Measurements from ENCODE around the gene PSTPIP1.

- TF ChIP-seq SIN3A (IDR thresholded peaks at IDR 0.05; ENCODE audit: borderline replicate concordance, insufficient read depth, low read length) = no peak
- TF ChIP-seq TAF1 (IDR thresholded peaks at IDR 0.05; ENCODE audit: borderline replicate concordance, insufficient read depth, low read length) = no peak
- TF ChIP-seq POLR2AphosphoS5 (IDR thresholded peaks at IDR 0.05; ENCODE audit: low read depth, low read length) = no peak
These were observed 88.6 kb downstream of the PSTPIP1 start for GRCh38 chr15:77083381-77084160.
